ENCODE data around the gene PCSK5. TPM values are rescaled to one million over a fixed set of nuclear protein-coding genes. Genes with fewer than 3 reads are reported as not detected.
"Not testable (repeated sequence)": the region's sequence is repeated elsewhere in the genome, so short reads cannot be mapped to it uniquely, and the experiment has no call there.

The PCSK5 gene
- total RNA-seq, 1 donor from 2014 or later: 57.4 TPM

DNA sequence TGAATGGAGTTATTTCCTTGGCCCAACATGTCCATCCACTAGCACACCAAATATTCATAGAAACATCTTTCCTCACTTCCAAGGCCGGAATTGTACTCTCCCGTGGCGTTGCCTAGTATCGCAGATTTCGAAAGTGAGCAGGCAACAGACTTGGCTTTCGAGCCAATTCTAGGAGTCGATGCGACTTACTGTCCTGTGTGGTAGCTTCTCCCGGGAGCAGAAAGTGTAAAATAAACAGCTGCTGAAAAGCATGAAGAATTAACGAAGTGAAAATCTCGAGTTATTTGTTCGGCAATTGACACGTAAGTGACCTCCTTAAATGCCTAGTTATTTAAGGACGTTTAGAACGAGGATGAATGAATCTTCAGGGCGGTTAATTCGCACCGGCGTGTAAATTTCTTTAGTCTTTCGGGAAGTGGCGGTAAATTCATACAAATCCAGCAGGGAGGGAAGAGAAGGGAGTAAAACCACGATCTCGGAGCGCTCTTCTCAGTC lies 449 bp upstream of the PCSK5 start:
- peak; percentile 60 for DNase-seq (ENCODE audit: low read depth)

DNA sequence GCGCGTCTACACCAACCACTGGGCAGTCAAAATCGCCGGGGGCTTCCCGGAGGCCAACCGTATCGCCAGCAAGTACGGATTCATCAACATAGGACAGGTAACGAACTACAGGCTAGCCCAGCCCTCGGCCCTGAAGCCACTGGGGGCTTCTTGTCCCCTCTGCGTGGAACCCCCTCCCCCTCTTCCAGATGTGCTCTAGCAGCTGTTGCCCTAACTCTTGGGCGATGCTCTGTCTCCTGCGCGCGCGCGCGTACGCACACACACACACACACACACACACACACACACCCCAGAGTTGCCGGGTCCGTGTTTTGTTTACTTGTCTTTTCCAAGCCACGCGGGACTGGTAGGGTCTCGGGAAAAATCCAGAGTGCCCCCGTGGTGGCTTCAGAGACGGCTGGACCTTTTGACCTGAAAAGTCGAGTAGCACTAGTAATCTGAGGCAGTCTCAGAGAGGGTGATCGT lies 836 bp downstream of the PCSK5 start:
- DNase-seq (ENCODE audit: low read depth): no peak

DNA sequence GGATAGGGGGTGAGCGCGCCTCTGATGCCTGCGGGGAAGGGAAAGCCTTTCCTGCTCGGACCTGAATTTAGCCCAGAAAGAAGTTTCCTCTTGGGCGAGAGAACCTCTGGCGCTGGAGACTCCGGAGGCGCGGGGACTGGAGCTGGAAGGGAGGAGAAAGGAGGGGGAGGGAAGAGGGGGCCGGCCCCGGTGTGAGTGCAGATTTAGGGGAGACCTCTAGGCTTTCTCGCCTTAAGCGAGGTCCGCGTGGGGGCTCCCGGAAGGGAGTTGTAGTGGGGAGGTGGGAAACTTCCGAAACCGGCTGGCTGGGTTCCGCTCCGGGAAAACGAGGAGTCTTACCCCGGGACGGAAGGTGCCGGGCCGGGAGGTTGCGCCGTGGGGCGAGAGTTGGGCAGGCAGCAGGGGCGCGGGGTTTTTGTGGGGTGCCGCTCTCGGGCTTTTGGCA lies 1.3 kb downstream of the PCSK5 start:
- no peak for DNase-seq (ENCODE audit: low read depth)

DNA sequence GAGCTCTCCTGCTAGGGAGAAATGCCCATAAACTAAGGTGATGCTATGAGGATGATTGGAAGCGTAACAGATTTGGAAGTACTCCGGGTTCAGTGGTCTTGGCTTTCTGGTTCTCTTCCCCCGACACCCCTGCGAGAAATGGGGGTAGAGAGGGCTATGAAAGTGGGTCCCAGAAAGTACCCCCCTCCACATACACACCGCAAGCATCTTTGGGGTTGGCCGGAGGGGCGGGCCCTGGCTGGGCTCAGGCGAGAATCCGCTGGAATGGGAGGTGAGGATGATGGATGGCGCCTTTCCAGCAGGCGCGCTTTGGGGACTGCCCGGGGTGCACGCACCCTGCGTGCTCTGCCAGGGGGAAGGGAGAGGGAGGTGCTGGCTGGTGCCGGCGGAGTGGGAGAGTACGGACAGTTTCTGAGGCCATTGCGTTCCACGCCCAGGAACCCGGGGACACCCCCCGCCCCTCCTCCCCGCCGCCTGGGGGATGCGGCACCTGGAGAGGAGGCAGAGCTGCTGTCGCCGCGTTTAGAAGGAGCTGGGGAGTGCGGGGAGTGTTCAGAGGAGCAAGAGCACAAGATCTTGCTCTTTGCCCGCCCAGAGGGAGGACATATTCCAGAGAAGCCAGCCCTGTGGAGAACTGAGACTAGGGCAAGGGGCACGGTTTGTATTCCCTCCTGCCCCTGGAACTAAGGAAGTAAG lies 1.9 kb downstream of the PCSK5 start:
- DNase-seq (ENCODE audit: low read depth): no peak

DNA sequence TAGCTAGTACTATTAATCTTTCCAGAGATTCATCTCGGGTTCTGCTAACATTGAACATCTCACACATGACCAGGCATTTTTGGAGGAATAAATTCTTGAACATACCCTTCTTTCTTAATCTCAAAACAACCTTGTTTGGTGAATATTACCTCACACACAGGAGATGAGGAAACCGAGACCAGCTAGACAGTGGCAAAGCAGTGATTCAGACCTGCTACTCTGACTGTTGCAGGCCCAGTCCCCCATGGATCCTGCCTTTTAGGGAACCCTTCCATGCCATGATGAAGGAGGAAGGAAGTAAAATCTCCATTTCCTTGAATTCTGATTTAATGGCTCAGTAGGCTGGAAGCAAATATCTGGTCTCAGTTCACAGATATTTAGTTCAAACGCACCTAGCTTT lies 2.6 kb downstream of the PCSK5 start:
- no peak for DNase-seq (ENCODE audit: low read depth)

DNA sequence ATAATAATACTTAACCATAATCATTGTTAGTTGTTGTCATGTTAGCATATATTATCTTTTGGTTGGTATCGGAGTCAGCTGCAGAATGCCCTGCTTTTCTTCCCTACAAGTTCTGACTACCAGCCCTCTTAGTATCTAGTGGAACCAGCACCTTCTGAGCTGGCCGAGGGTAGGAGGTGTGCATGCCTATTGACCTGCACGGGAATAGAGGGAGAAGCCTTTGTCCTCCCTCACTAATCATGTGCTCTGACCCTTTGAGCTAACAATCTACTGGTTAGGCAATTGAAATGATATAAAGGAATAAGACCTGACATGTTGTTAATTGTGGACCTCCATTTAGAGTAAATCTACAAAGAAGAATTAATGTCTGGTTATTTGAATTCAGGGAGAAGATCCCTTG lies 4.1 kb downstream of the PCSK5 start:
- no peak for DNase-seq (ENCODE audit: low read depth)

DNA sequence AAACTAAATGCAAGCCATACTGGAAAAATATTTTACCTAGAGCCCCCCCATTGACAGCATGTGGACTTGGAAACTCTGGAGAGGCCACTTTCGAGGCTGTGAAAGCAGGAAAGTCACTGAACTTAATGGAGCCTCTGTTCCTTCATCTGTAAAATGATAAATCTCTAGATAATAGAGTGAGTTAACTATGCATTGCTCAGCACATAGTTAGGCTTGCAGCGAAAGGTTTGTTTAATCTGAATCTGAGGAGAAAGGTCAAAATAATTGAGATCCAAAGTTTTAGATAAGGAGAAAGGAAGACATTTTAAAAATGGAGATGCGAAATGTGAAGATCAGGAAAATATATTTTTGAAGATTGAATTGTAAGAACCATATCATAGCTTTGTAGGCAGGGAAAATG lies 4.6 kb downstream of the PCSK5 start:
- DNase-seq (ENCODE audit: low read depth): no peak

DNA sequence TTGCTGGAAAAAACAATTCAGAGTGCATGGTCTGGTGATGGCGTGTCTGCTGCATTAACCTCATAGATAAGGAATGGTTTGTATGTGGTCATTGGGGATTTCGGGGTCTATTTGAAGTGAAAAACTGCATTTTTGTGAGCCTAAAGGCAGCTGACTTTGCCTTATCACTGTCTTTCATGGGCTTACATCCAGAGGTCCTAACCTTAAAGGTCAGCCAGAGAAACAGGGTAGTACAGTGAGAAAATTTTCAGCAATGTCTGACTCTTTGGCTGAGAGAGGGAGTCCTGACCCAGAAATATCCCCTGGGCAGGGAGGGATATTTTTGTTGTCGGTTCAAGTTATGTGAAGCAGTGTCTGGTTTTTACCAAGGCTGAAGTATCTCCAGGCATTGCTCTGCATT lies 5.7 kb downstream of the PCSK5 start:
- no peak for DNase-seq (ENCODE audit: low read depth)

DNA sequence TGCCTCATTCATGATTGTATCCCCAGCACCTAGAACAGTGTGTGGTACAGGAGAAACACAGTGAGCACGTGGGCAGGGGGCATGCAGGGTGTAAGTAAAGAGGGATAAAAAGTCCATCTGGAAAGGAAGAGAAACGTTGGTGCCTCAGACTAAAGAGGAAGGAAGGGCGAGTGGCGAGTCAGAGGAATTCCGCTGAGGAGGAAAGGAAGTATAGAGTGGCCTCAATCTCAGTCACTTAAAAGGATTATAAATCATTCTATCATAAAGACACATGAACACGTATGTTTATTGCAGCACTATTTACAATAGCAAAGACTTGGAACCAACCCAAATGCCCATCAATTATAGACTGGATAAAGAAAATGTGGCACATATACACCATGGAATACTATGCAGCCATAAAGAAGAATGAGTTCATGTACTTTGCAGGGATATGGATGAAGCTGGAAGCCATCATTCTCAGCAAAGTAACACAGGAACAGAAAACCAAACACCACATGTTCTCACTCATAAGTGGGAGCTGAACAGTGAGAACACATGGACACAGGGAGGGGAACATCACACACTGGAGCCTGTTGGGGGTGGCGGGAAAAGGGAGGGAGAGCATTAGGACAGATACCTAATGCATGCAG lies 10.5 kb downstream of the PCSK5 start:
- not testable (repeated sequence) for DNase-seq (ENCODE audit: low read depth)

DNA sequence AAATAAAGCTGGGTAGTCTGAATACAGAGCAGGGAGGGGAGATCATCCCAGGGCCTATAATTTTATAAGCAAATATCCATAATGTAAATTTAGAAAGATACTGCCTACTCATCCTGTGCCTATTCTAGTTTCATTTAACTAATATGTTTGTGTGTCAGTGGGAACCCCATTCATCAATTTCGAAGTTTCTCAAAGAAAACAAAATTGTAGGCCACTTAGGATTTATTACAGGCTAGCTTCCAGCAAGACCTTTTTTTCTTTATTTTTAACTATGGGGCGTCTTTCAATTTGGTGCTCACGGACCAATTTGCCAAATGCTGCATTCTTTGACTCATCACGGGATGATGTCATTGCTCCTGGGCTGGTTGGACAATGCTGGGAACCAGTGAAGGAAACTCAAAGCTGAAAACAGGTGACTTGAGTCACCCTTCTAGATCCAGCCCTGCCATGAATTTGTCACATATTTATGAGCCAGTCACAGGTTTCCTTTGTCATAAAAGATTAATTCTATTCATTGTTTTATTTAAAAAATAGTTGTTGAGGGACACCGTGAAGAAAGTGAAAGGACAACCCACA lies 13.4 kb downstream of the PCSK5 start:
- peak; percentile 87 for DNase-seq (ENCODE audit: low read depth)

DNA sequence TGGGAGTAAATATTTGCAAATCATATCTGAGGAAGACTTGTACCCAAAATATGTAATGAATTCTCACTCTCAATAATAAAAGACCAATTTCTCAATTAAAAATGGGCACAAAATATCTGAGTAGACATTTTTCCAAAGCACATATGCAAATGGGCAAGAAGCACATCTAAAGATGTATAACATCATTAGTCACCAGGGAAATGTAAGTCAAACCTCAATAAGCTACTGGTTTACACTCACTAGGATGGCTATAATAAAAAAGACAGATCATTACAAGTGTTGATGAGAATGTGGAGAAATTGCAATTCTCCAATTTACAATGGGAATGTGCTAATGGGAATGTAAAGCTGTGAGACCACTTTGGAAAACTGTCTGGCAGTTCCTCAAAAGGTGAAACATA lies 13.9 kb downstream of the PCSK5 start:
- DNase-seq (ENCODE audit: low read depth): no peak

DNA sequence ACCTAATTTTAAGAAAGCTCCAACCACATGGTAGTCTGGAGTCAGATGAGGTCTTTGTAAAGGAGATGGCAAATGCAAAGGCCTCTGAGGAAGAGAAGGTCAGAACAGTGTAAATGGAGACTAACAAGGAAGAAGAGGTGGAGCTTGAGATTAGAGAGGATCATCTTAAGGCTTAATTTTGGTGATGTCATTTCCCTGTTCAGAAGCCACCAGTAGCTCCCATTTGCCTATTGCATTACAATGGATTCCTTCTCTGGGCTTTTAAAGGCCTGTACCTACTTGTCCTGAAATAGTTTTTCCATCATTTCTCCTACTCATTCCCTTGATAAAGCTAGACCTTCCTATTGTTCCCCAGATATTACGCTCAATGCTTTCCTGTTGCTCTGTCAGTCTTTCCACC lies 16.1 kb downstream of the PCSK5 start:
- DNase-seq (ENCODE audit: low read depth): no peak

DNA sequence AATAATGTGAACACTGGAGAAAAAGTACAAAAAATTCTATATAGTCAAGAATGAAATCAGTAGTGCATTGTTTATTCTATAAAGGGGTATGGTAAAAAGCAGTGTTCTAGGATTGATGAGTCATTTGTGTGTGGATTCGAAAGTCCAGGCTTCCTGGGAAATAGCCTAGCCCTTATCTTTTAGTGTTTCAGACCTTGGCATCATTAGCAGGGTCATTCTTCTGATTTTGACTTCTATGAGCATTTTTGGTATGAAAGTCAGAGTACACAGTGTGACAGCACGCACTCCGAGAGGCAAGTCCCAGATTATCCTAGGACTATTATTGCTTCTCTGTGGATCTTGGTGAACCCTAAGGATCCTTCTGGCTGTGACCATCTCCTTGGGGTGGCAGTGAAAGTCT lies 16.9 kb downstream of the PCSK5 start:
- DNase-seq (ENCODE audit: low read depth): no peak

DNA sequence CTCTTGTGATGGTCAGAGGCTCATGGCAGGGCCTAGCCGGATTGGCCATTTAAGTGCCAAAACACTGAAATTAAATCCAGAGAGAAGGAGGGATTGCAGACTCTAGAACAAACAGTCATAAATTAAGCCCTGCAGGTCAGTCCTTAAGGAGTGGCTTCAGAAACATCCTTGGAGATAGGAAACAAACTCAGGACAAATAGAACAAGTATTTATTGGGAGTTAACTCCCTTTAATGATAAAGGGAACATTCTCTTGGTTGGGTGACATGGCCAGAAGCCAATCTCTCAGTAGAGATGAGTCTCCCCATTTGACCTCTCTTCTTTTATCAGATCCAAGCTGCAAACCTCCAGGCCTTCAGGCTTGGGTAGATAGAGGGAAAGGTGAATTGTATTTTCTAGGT lies 17.4 kb downstream of the PCSK5 start:
- DNase-seq (ENCODE audit: low read depth): no peak

DNA sequence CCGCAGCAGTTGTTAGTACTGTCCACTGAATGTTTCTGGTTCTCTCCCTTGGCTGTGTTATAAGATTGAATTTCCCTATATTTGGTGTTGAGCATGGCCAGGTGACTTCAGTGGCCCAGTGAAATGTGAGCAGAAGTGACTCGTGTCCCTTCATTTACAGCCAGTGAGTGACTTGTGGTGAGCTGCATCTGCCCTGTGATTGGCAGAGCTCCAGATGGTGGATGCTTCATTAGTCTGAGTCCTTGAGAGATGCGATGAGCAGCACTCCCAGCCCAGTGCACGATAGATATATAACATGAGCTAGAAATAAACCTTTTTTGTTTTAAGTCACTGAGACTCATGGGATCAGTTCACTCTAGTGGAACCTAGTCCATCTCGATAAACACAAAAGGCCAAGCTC lies 19.3 kb downstream of the PCSK5 start:
- DNase-seq (ENCODE audit: low read depth): peak; percentile 61

DNA sequence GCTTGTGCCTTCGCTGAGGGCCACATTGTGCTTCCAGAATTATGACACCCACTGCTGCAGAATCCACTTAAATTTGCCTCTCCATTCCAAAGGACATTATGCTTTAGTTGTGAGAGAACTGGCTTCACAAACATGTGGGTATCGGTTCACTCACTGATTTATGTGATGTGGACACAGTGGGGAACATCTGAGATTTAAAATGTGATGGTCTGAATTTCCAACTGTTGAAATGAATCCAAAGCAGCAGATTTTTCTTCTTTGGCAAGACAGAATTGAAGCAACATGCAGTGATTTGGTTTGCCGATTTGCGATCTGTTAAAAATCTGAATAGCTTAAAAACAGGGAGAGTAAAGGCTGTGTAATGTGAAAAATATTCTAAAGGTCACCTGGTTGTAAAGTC lies 20.3 kb downstream of the PCSK5 start:
- no peak for DNase-seq (ENCODE audit: low read depth)

DNA sequence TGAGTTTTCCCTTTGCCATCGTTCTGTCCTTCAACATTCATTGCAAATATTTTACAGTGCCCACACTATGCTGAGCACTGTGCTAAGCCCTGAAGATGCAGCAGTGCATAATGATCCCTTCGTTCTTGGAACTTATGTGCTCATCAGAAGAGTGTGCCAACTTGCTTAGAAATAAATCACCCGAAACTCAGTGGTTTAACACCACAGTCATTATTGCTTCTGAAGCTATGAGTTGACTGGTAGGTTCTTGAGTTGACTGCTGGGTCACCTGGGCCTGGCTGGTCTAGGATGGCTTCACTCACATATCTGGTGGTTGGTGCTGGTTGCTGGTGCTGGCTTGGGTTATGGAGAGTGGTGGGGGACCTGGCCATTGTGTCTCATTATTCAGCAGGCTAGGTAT lies 20.9 kb downstream of the PCSK5 start:
- no peak for DNase-seq (ENCODE audit: low read depth)

DNA sequence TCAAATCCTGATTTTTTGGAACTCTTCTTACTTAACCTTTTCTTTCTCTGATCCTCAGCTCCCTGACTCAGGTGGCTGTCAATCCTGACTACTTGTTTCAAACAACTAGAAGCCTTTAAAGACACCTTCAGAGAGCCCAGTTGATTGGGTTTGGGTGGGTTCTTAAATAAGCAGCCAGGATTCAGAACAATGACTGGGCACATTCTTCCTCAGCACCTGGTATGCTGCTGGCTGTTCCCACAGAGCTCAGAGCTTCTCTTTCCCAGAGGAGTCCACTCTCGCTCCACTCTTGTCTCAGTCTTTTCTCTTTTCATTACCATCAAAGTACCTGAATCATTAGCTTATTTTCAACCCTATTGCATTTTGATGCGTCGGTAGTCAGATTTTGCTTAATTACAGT lies 22.5 kb downstream of the PCSK5 start:
- no peak for DNase-seq (ENCODE audit: low read depth)

DNA sequence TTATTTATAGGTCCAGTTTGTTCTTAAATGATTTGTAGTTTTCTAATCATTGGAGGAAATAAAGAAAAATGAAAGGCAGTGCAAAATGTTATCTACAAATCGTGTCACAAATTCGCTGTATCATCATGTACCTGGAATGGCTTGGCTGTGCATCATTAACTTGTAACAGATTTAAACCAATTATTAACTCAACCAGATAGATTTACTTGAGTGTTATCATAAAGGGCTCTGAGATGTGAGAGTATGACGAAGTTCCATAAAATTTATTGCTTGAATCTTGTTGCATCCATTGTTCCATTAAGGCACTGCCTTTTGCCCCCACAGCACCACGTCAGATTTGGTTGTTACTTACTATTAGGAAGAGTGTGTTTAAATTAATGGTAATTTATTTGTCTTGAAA lies 23.5 kb downstream of the PCSK5 start:
- peak; percentile 89 for DNase-seq (ENCODE audit: low read depth)

DNA sequence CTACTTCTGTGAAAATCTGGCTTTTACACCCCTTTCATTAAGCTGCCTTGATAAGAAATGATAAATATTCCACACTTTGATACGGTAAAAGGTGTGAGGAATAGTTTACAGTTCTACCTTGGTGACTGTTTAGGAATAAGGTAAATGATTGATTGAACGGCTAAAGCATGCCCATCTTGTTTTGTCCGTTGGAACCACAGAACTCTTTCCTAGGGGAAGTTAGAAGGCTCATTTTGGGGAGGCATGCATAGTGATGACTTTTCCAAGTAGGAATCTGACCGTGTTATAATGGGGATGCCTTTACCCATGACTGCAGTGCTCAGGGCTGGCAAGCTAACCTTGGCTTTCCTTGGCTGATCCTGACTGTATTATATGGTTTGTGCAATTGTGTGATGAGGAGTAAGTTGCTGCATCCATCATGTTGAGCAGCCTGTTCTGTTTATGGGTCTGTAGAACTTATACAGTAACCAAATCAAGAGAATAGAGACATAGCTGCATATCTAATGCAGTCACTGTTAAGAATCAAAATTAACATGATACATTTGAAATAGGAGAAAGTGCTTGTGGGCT lies 24.5 kb downstream of the PCSK5 start:
- DNase-seq (ENCODE audit: low read depth): peak; percentile 91

DNA sequence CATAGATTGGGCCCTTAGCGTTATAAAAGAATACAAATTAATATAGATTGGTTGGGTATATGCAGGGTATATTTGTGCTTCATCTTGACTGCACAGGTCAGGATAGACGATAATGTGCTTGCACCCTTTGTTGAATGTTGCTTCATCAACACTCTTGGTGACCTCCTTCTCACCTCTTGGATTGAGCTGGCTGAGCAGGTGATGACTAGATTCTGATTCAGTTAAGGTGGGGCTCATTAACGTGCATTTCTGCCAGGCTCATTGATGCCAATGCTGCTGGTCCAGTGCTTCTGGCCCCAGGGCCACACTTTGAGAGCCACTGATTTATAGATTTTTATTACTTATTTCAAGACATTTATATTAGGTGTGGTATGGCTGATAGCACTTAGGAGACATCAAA lies 27.7 kb downstream of the PCSK5 start:
- DNase-seq (ENCODE audit: low read depth): peak; percentile 89

DNA sequence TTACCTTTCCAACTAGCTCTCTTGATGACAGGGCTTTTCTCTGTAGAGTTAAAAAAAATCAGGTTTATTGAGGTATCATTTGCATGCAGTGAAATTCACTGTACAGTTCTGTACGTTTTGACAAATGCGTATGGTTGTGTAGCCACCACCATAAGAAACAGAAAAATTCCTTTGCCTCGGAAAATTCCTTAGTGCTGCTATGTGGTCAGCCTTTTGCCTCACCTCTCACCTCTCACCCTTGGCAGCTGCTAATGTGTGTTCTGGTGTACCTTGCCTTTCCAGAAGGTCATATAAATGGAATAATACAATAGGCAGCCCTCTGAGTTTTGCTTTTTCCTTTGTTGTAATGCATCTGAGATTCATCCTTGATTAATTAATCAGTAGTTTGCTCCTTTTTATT lies 28.4 kb downstream of the PCSK5 start:
- DNase-seq (ENCODE audit: low read depth): no peak

Data from renal cortical epithelial cell (primary cell).